ENCODE results near the gene CCL20. TPM values are rescaled to one million over a fixed set of nuclear protein-coding genes. Genes with fewer than 3 reads are reported as not detected.

CCL20 gene
- total and polyA plus RNA-seq, 2 of the 13 experiments (the other 11 are each of a cell fraction or from before 2014, with no cell fraction given): 223 to 903 TPM

- no peak; the same call in 1 of the 2 replicates for TF ChIP-seq AHDC1 (CRISPR knock-in tag; IDR thresholded peaks at IDR 0.05; ENCODE audit: borderline replicate concordance)
- no peak for TF ChIP-seq SRSF9 (IDR thresholded peaks at IDR 0.05; ENCODE audit: borderline replicate concordance, insufficient read depth, low read depth, low read length, poor library complexity, severe bottlenecking)
- no peak for TF ChIP-seq NAIF1 (CRISPR knock-in tag; IDR thresholded peaks at IDR 0.05; ENCODE audit: borderline replicate concordance)
- TF ChIP-seq ZNF230 (CRISPR knock-in tag; IDR thresholded peaks at IDR 0.05): 0 out of 2 replicates have a peak, but pooled peaks have one; percentile 37
- TF ChIP-seq SAFB2 (CRISPR knock-in tag; IDR thresholded peaks at IDR 0.05; ENCODE audit: borderline replicate concordance, low read depth): no peak
- TF ChIP-seq PREB (CRISPR knock-in tag; IDR thresholded peaks at IDR 0.05): no peak
- no peak for TF ChIP-seq SP2 (CRISPR knock-in tag; IDR thresholded peaks at IDR 0.05)
- 0 out of 2 replicates have a peak, but pooled peaks have one; percentile 65 for TF ChIP-seq DNMT3B (CRISPR knock-in tag; conservative IDR thresholded peaks at IDR 0.05)
- no peak for TF ChIP-seq ZNF224 (CRISPR knock-in tag; IDR thresholded peaks at IDR 0.05)
- no peak for TF ChIP-seq ZNF18 (CRISPR knock-in tag; IDR thresholded peaks at IDR 0.05; ENCODE audit: insufficient replicate concordance)
- TF ChIP-seq ZSCAN12 (CRISPR knock-in tag; IDR thresholded peaks at IDR 0.05): no peak
- TF ChIP-seq DMTF1 (CRISPR knock-in tag; IDR thresholded peaks at IDR 0.05): no peak
- TF ChIP-seq CENPT (CRISPR knock-in tag; IDR thresholded peaks at IDR 0.05; ENCODE audit: low read depth): no peak
- no peak for TF ChIP-seq ARNT2 (CRISPR knock-in tag; IDR thresholded peaks at IDR 0.05; ENCODE audit: low read depth)
- no peak for TF ChIP-seq ZNF558 (CRISPR knock-in tag; IDR thresholded peaks at IDR 0.05; ENCODE audit: borderline replicate concordance)
- no peak for TF ChIP-seq NFE2L1 (CRISPR knock-in tag; IDR thresholded peaks at IDR 0.05; ENCODE audit: borderline replicate concordance)
- no peak for TF ChIP-seq ZNF484 (CRISPR knock-in tag; IDR thresholded peaks at IDR 0.05; ENCODE audit: borderline replicate concordance, low read depth)
- TF ChIP-seq ATM (IDR thresholded peaks at IDR 0.05; ENCODE audit: borderline replicate concordance): no peak
Measured at GRCh38 chr2:227766373-227766883, 47.2 kb upstream of the CCL20 start (continued).
